HCT116 (cell line): Measurements from ENCODE around the gene ARVCF.

Experiments
- ATF3 ChIP-seq: IDR thresholded peaks from 2 replicates; pipeline ENCODE4 v1.6.1; 2012
- CTCF ChIP-seq, 3 experiments: fragments of 200-600 bp in 1 of 3; sonication (generic) in 1 of 3; IDR thresholded peaks in 2 of 3; conservative IDR thresholded peaks in 1 of 3; 2 replicates each; pipeline ENCODE4 v1.5.1; 2012 to 2017; ENCODE audit warnings: low read depth in 2 of 3, low read length in 2 of 3, antibody characterized with exemption in 1 of 3, borderline replicate concordance in 1 of 3, control low read depth in 1 of 3, mild to moderate bottlenecking in 1 of 3, mixed read lengths in 1 of 3, mixed run types in 1 of 3, moderate library complexity in 1 of 3; ENCODE audit not compliant: insufficient read depth in 1 of 3
- EGR1 ChIP-seq: IDR thresholded peaks from 2 replicates; pipeline ENCODE4 v1.6.1; 2012; ENCODE audit warnings: low read depth
- ELF1 ChIP-seq: IDR thresholded peaks from 2 replicates; pipeline ENCODE4 v1.6.1; 2012; ENCODE audit warnings: low read depth, borderline replicate concordance
- EZH2 ChIP-seq: fragments of 200-600 bp; sonication (generic); IDR thresholded peaks from 2 replicates; pipeline ENCODE4 v1.6.1; 2017; ENCODE audit warnings: antibody characterized with exemption, mixed run types
- JUND ChIP-seq: IDR thresholded peaks from 2 replicates; pipeline ENCODE4 v1.6.1; 2012
- POLR2A ChIP-seq: IDR thresholded peaks from 2 replicates; pipeline ENCODE4 v1.7.0; 2011; ENCODE audit warnings: borderline replicate concordance; ENCODE audit not compliant: insufficient read depth, insufficient read length; ENCODE audit errors: extremely low read depth
- POLR2AphosphoS5 ChIP-seq: IDR thresholded peaks from 2 replicates; pipeline ENCODE4 v1.6.1; 2011; ENCODE audit warnings: mild to moderate bottlenecking, low read depth, low read length, moderate library complexity
- SIN3A ChIP-seq: IDR thresholded peaks from 2 replicates; pipeline ENCODE4 v1.6.1; 2012; ENCODE audit warnings: low read depth
- TF ChIP-seq, protein P1 (sequence below): IDR thresholded peaks from 2 replicates; pipeline ENCODE4 v1.6.1; 2012; ENCODE audit warnings: low read depth
- TF ChIP-seq, protein P2 (sequence below): IDR thresholded peaks from 2 replicates; pipeline ENCODE4 v1.6.1; 2012

DNA sequence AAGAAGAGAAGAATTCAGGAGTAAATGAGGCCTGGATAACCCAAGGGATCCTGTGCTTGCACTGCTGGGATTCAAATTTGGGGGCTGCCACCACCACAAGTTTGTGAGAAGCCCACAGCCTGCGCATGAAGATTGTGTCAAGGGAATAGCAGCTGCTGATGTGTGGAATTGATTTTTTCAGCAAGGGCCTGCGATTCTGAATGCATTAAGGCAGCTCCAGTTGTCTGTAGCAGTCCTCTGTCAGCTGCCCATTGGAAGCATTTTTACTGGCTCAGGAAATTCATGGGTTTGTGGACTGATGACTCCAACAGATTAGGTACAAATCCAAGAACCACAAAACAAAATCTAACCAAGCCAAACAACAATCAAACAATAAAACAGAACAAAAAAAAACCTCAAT is 14.0 kb downstream of the ARVCF start:
- TF ChIP-seq CTCF (IDR thresholded peaks at IDR 0.05 in 2 of 3, conservative IDR thresholded peaks at IDR 0.05 in 1 of 3; ENCODE audit: borderline replicate concordance in 1 of 3, insufficient read depth in 1 of 3, low read depth in 2 of 3, low read length in 2 of 3) (no peak), EZH2 (no peak), JUND (no peak), POLR2AphosphoS5 (no peak), SIN3A (no peak), POLR2A (no peak), ATF3 (no peak), ELF1 (no peak), EGR1 (no peak)
- TF ChIP-seq, protein P1, sequence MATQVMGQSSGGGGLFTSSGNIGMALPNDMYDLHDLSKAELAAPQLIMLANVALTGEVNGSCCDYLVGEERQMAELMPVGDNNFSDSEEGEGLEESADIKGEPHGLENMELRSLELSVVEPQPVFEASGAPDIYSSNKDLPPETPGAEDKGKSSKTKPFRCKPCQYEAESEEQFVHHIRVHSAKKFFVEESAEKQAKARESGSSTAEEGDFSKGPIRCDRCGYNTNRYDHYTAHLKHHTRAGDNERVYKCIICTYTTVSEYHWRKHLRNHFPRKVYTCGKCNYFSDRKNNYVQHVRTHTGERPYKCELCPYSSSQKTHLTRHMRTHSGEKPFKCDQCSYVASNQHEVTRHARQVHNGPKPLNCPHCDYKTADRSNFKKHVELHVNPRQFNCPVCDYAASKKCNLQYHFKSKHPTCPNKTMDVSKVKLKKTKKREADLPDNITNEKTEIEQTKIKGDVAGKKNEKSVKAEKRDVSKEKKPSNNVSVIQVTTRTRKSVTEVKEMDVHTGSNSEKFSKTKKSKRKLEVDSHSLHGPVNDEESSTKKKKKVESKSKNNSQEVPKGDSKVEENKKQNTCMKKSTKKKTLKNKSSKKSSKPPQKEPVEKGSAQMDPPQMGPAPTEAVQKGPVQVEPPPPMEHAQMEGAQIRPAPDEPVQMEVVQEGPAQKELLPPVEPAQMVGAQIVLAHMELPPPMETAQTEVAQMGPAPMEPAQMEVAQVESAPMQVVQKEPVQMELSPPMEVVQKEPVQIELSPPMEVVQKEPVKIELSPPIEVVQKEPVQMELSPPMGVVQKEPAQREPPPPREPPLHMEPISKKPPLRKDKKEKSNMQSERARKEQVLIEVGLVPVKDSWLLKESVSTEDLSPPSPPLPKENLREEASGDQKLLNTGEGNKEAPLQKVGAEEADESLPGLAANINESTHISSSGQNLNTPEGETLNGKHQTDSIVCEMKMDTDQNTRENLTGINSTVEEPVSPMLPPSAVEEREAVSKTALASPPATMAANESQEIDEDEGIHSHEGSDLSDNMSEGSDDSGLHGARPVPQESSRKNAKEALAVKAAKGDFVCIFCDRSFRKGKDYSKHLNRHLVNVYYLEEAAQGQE: no peak
- TF ChIP-seq, protein P2, sequence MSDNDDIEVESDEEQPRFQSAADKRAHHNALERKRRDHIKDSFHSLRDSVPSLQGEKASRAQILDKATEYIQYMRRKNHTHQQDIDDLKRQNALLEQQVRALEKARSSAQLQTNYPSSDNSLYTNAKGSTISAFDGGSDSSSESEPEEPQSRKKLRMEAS: no peak
